GM23338 (cell line): Measurements from ENCODE around the gene IL20RB. TPM values are rescaled to one million over a fixed set of nuclear protein-coding genes. Genes with fewer than 3 reads are reported as not detected.

Experiments used
- ATAC-seq: fragments of 200-7000 bp; cut with Tn5 transposase; 3 replicates; pipeline ENCODE4 v1.9.1; 2020
- DNase-seq: peaks from one replicate; pipeline ENCODE4 v3.0.0-alpha.2; 2015; ENCODE audit warnings: low spot score
- H2AFZ ChIP-seq: fragments of 200-600 bp; sonication (generic); 2 replicates; pipeline ENCODE4 v1.8.0; 2016; ENCODE audit warnings: antibody characterized with exemption, mild to moderate bottlenecking, moderate library complexity
- H3F3A ChIP-seq: fragments of 200-600 bp; sonication (generic); replicated peaks from 2 replicates; pipeline ENCODE4 v1.8.0; 2017; ENCODE audit warnings: antibody characterized with exemption, mixed run types, low read depth
- H3K27ac ChIP-seq: fragments of 200-600 bp; sonication (generic); 2 replicates; pipeline ENCODE4 v1.6.1; 2016; ENCODE audit warnings: low read depth
- H3K27me3 ChIP-seq: fragments of 200-600 bp; sonication (generic); 2 replicates; pipeline ENCODE4 v1.8.0; 2016; ENCODE audit warnings: mild to moderate bottlenecking, mixed run types, moderate library complexity; ENCODE audit not compliant: insufficient read depth
- H3K36me3 ChIP-seq: fragments of 200-600 bp; sonication (generic); 2 replicates; pipeline ENCODE4 v1.8.0; 2016; ENCODE audit warnings: mild to moderate bottlenecking; ENCODE audit not compliant: insufficient read depth
- H3K4me1 ChIP-seq: fragments of 200-600 bp; sonication (generic); 2 replicates; pipeline ENCODE4 v1.8.0; 2016; ENCODE audit warnings: mild to moderate bottlenecking, moderate library complexity; ENCODE audit not compliant: insufficient read depth
- H3K4me2 ChIP-seq: fragments of 200-600 bp; sonication (generic); 2 replicates; pipeline ENCODE4 v1.7.1; 2017; ENCODE audit warnings: mixed run types
- H3K4me3 ChIP-seq: fragments of 200-600 bp; sonication (generic); 2 replicates; pipeline ENCODE4 v1.6.1; 2016; ENCODE audit warnings: mixed run types
- H3K79me2 ChIP-seq: fragments of 200-600 bp; sonication (generic); replicated peaks from 2 replicates; pipeline ENCODE4 v1.8.0; 2017; ENCODE audit warnings: mild to moderate bottlenecking; ENCODE audit not compliant: insufficient read depth
- H3K9me2 ChIP-seq: fragments of 200-600 bp; sonication (generic); 2 replicates; pipeline ENCODE4 v1.8.0; 2017; ENCODE audit not compliant: insufficient read depth
- H4K20me1 ChIP-seq: fragments of 200-600 bp; sonication (generic); replicated peaks from 2 replicates; pipeline ENCODE4 v1.8.0; 2017; ENCODE audit warnings: mild to moderate bottlenecking; ENCODE audit not compliant: insufficient read depth
- H3K27ac Mint-ChIP-seq: 2 replicates; pipeline ENCODE4 v1.8.0; 2020; ENCODE audit warnings: inconsistent platforms, mild to moderate bottlenecking, moderate library complexity, mixed read lengths
- H3K27me3 Mint-ChIP-seq: 3 replicates; pipeline ENCODE4 v1.8.0; 2022; ENCODE audit warnings: low read depth, mild to moderate bottlenecking, moderate library complexity, mixed read lengths, inconsistent platforms; ENCODE audit not compliant: insufficient read depth, poor library complexity
- H3K36me3 Mint-ChIP-seq: 3 replicates; pipeline ENCODE4 v1.8.0; 2021; ENCODE audit warnings: low read depth, mild to moderate bottlenecking, inconsistent platforms, moderate library complexity, mixed read lengths
- H3K4me1 Mint-ChIP-seq: 3 replicates; pipeline ENCODE4 v1.8.0; 2020; ENCODE audit warnings: mild to moderate bottlenecking, inconsistent platforms, mixed read lengths
- H3K4me3 Mint-ChIP-seq: 3 replicates; pipeline ENCODE4 v1.8.0; 2021; ENCODE audit warnings: moderate library complexity, mild to moderate bottlenecking, inconsistent platforms, mixed read lengths
- H3K9me3 Mint-ChIP-seq: 3 replicates; pipeline ENCODE4 v1.8.0; 2020; ENCODE audit warnings: moderate library complexity, mild to moderate bottlenecking, inconsistent platforms, mixed read lengths
- CREB1 ChIP-seq: fragments of 250-450 bp; sonication (Bioruptor Pico); IDR thresholded peaks from 2 replicates; pipeline ENCODE4 v1.5.0; 2020; ENCODE audit warnings: low read depth, mild to moderate bottlenecking, moderate library complexity
- CTCF ChIP-seq, 2 experiments: fragments of 200-600 bp in 1 of 2; sonication (generic) in 1 of 2; conservative IDR thresholded peaks; 2 replicates each; pipeline versions ENCODE4 v1.5.1 to v1.6.1; 2016 to 2017; ENCODE audit warnings: antibody characterized with exemption in 2 of 2, low read depth in 2 of 2, mild to moderate bottlenecking in 2 of 2, moderate library complexity in 1 of 2
- EZH2 ChIP-seq: fragments of 200-600 bp; sonication (generic); IDR thresholded peaks from one replicate; pipeline ENCODE4 v1.8.0; 2017; ENCODE audit warnings: antibody characterized with exemption, mild to moderate bottlenecking, low read depth; ENCODE audit not compliant: unreplicated experiment
- EZH2phosphoT487 ChIP-seq: fragments of 200-600 bp; sonication (generic); IDR thresholded peaks from one replicate; pipeline ENCODE4 v1.8.1; 2018; ENCODE audit warnings: antibody characterized with exemption; ENCODE audit not compliant: unreplicated experiment
- JUNB ChIP-seq: IDR thresholded peaks from one replicate; pipeline ENCODE4 v1.6.1; 2016; ENCODE audit warnings: antibody characterized with exemption; ENCODE audit not compliant: unreplicated experiment
- POLR2AphosphoS5 ChIP-seq: IDR thresholded peaks from 2 replicates; pipeline ENCODE4 v1.6.1; 2016; ENCODE audit warnings: antibody characterized with exemption, low read depth
- STAT1 ChIP-seq: IDR thresholded peaks from one replicate; pipeline ENCODE4 v1.6.1; 2016; ENCODE audit warnings: antibody characterized with exemption; ENCODE audit not compliant: unreplicated experiment
- ZNF331 ChIP-seq: fragments of 250-450 bp; sonication (Bioruptor Pico); IDR thresholded peaks from 2 replicates; pipeline ENCODE4 v1.5.0; 2020; ENCODE audit warnings: low read depth, mild to moderate bottlenecking, moderate library complexity
- polyA plus RNA-seq: library from polyadenylated mRNA; unstranded; fragments of >200 nt; fragmentation: Nextera tagmentation; extraction: Ambion mirVana; gene quantifications from 2 replicates; pipeline ENCODE4 v1.2.1, GENCODE V29; 2016
- total RNA-seq: library from RNA; depleted of rRNA; stranded (reverse); fragments of >200 nt; shearing (Covaris generic); gene quantifications from 2 replicates; pipeline ENCODE4 v1.2.3, GENCODE V29; 2014
- TF ChIP-seq, protein P1 (sequence below): IDR thresholded peaks from one replicate; pipeline ENCODE4 v1.6.1; 2018; ENCODE audit warnings: antibody characterized with exemption; ENCODE audit not compliant: unreplicated experiment

Gene IL20RB
- total and polyA plus RNA-seq, 2 experiments from 2014 or later: 1.7 to 4.6 TPM

GRCh38 chr3:137008131-137008530 is 50.3 kb downstream of the IL20RB start (continued):
- TF ChIP-seq, protein P1, sequence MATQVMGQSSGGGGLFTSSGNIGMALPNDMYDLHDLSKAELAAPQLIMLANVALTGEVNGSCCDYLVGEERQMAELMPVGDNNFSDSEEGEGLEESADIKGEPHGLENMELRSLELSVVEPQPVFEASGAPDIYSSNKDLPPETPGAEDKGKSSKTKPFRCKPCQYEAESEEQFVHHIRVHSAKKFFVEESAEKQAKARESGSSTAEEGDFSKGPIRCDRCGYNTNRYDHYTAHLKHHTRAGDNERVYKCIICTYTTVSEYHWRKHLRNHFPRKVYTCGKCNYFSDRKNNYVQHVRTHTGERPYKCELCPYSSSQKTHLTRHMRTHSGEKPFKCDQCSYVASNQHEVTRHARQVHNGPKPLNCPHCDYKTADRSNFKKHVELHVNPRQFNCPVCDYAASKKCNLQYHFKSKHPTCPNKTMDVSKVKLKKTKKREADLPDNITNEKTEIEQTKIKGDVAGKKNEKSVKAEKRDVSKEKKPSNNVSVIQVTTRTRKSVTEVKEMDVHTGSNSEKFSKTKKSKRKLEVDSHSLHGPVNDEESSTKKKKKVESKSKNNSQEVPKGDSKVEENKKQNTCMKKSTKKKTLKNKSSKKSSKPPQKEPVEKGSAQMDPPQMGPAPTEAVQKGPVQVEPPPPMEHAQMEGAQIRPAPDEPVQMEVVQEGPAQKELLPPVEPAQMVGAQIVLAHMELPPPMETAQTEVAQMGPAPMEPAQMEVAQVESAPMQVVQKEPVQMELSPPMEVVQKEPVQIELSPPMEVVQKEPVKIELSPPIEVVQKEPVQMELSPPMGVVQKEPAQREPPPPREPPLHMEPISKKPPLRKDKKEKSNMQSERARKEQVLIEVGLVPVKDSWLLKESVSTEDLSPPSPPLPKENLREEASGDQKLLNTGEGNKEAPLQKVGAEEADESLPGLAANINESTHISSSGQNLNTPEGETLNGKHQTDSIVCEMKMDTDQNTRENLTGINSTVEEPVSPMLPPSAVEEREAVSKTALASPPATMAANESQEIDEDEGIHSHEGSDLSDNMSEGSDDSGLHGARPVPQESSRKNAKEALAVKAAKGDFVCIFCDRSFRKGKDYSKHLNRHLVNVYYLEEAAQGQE: no peak
- TF ChIP-seq POLR2AphosphoS5 (no peak), EZH2phosphoT487 (no peak)

DNA sequence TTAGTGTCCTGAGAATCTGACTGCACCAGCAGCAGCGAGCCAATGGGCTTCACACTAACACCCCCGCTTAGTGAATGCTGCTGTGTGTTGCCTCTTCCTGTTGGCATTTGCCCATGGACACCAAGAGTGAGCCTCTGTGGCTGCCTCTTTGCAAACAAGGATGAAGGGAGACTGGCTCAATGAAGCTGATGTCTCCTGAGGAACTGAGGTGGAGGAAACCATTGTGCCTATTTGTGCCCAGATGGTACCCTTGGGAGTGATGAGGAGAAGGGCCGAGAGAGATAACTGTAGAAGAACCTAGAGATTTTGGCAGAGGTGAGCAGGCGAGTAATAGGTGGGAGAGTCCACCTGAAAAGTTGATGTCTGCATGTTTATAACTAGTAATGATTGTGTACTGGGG is 51.2 kb downstream of the IL20RB start:
- no peaks in the 10 kb centered on the region for H3F3A ChIP-seq
- TF ChIP-seq STAT1 (no peak), ZNF331 (CRISPR knock-in tag) (no peak), CREB1 (CRISPR knock-in tag) (no peak), CTCF (conservative IDR thresholded peaks at IDR 0.05; ENCODE audit: low read depth in 2 of 2) (no peak), EZH2phosphoT487 (no peak)
- no peak for ATAC-seq
- no peaks in the 10 kb centered on the region for H4K20me1 ChIP-seq
- H3K4me1 ChIP-seq: no peaks in the 10 kb centered on the region
- Mint-ChIP-seq H3K36me3 (no peaks in the 10 kb centered on the region), H3K9me3 (no peaks in the 10 kb centered on the region), H3K27me3 (peaks cover 4% of the 10 kb centered on the region), H3K27ac (no peak overlapping the region), H3K4me3 (no peak overlapping the region), H3K4me1 (peaks cover 5% of the 10 kb centered on the region; the same call in 2 of the 3 replicates)
- H3K79me2 ChIP-seq: no peaks in the 10 kb centered on the region
- no peak for DNase-seq
- no peak overlapping the region for H2AFZ ChIP-seq
- no peak overlapping the region for H3K27ac ChIP-seq
- no peaks in the 10 kb centered on the region for H3K9me2 ChIP-seq
- no peaks in the 10 kb centered on the region for H3K27me3 ChIP-seq
- no peak overlapping the region for H3K4me2 ChIP-seq
- no peaks in the 10 kb centered on the region for H3K36me3 ChIP-seq
- H3K4me3 ChIP-seq: no peak overlapping the region

DNA sequence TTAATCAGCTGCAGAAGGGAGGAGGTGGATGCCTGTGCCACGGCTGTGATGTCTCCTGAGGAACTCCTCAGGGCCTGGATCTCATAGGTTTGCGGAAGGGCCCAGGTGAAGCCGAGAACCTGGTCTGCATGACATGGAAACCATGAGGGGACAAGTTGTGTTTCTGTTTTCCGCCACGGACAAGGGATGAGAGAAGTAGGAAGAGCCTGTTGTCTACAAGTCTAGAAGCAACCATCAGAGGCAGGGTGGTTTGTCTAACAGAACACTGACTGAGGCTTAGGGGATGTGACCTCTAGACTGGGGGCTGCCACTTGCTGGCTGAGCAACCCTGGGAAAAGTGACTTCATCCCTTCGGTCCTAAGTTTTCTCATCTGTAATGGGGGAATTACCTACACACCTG is 52.4 kb downstream of the IL20RB start:
- H3K27me3 Mint-ChIP-seq: peaks cover 7% of the 10 kb centered on the region
- Histone ChIP-seq H3K4me2 (no peak overlapping the region), H3K27ac (no peak overlapping the region), H3K4me3 (no peak overlapping the region), H3K36me3 (no peaks in the 10 kb centered on the region), H3K9me2 (no peaks in the 10 kb centered on the region), H3F3A (no peaks in the 10 kb centered on the region), H3K79me2 (no peaks in the 10 kb centered on the region), H3K27me3 (no peaks in the 10 kb centered on the region), H3K4me1 (no peaks in the 10 kb centered on the region), H2AFZ (no peak overlapping the region), H4K20me1 (no peaks in the 10 kb centered on the region)
- no peak overlapping the region for H3K27ac Mint-ChIP-seq
- ATAC-seq (no peak), DNase-seq (no peak)
- H3K4me3 Mint-ChIP-seq: no peak overlapping the region
- no peaks in the 10 kb centered on the region for H3K36me3 Mint-ChIP-seq
- H3K4me1 Mint-ChIP-seq: peaks cover 8% of the 10 kb centered on the region
- no peaks in the 10 kb centered on the region for H3K9me3 Mint-ChIP-seq
- TF ChIP-seq EZH2 (no peak), JUNB (no peak)
- TF ChIP-seq, protein P1: no peak
